ENCODE results near the gene WNT5A. TPM values are rescaled to one million over a fixed set of nuclear protein-coding genes. Genes with fewer than 3 reads are reported as not detected.
A peak's percentile ranks its signal among the peaks of the same experiment; 100 is the strongest.

Gene WNT5A
- total RNA-seq, 1 experiment from 2014 or later: 174 TPM

- H3K9me3 ChIP-seq (ENCODE audit: insufficient read depth, low read depth): no peaks in the 10 kb centered on the region
- no peak overlapping the region for H3K4me3 ChIP-seq
- H3K4me1 ChIP-seq (replicated peaks; ENCODE audit: insufficient read depth): no peaks in the 10 kb centered on the region
- H3K27me3 ChIP-seq (ENCODE audit: insufficient read depth, low read depth): no peaks in the 10 kb centered on the region
- ChIA-PET CTCF (no interaction called here), POLR2A (ENCODE audit: unreplicated experiment) (interaction anchor here (0.7 kb wide), 1 partner anchor 16 kb away, joined by 3 read pairs; no protein-coding TSS in a partner anchor)
- TSS peak; percentile 4 for BruUV-seq (replicated peaks)
- no peaks in the 10 kb centered on the region for H3K36me3 ChIP-seq (ENCODE audit: low read depth)
- intact Hi-C loops (cut with micrococcal nuclease; ENCODE audit: unreplicated experiment): loop anchor here (5.0 kb wide), 1 partner anchor 106 kb away; no protein-coding TSS in a partner anchor
- no peak overlapping the region for H3K27ac ChIP-seq
- no peaks in the 10 kb centered on the region for H3F3A ChIP-seq (ENCODE audit: insufficient read depth, low read depth)
- no peak overlapping the region for H2AFZ ChIP-seq
- DNase-seq: no peak
- no peaks in the 10 kb centered on the region for H3K9me2 ChIP-seq (ENCODE audit: insufficient read depth)
- H4K20me1 ChIP-seq (ENCODE audit: insufficient read depth): no peaks in the 10 kb centered on the region
- no peaks in the 10 kb centered on the region for H3K79me2 ChIP-seq (ENCODE audit: low read depth)
- H3K4me2 ChIP-seq: no peak overlapping the region
- TF ChIP-seq EZH2 (IDR thresholded peaks at IDR 0.05; ENCODE audit: low read depth) (no peak), CTCF (conservative IDR thresholded peaks at IDR 0.05) (no peak)
Observed at GRCh38 chr3:55468251-55468650, 18.9 kb downstream of the WNT5A start.

- Histone ChIP-seq H3K4me3 (no peak overlapping the region), H3K4me1 (replicated peaks; ENCODE audit: insufficient read depth) (no peaks in the 10 kb centered on the region), H3K9me3 (ENCODE audit: insufficient read depth, low read depth) (no peaks in the 10 kb centered on the region), H3K4me2 (no peak overlapping the region), H3K79me2 (ENCODE audit: low read depth) (no peaks in the 10 kb centered on the region), H4K20me1 (ENCODE audit: insufficient read depth) (no peaks in the 10 kb centered on the region), H2AFZ (no peak overlapping the region), H3F3A (ENCODE audit: insufficient read depth, low read depth) (no peaks in the 10 kb centered on the region), H3K36me3 (ENCODE audit: low read depth) (no peaks in the 10 kb centered on the region), H3K27ac (no peak overlapping the region), H3K27me3 (ENCODE audit: insufficient read depth, low read depth) (no peaks in the 10 kb centered on the region), H3K9me2 (ENCODE audit: insufficient read depth) (no peaks in the 10 kb centered on the region)
- no peak for TF ChIP-seq EZH2 (IDR thresholded peaks at IDR 0.05; ENCODE audit: low read depth)
- TF ChIP-seq CTCF (conservative IDR thresholded peaks at IDR 0.05): no peak
- no TSS peak for BruUV-seq (replicated peaks)
- POLR2A ChIA-PET (ENCODE audit: unreplicated experiment): no interaction called here
- peak in 1 of 2 experiments; percentile 43 for DNase-seq
- CTCF ChIA-PET: interaction anchor here (0.6 kb wide), 1 partner anchor 587 kb away, joined by 6 read pairs; no protein-coding TSS in a partner anchor
- intact Hi-C loops (cut with micrococcal nuclease; ENCODE audit: unreplicated experiment): loop anchor here (5.0 kb wide), 1 partner anchor 105 kb away; no protein-coding TSS in a partner anchor
Observed at GRCh38 chr3:55467099-55467498, 20.0 kb downstream of the WNT5A start.

- H3K27ac ChIP-seq: no peak overlapping the region
- H3K79me2 ChIP-seq (ENCODE audit: low read depth): no peaks in the 10 kb centered on the region
- no peak overlapping the region for H3K4me3 ChIP-seq
- no peak overlapping the region for H2AFZ ChIP-seq
- intact Hi-C loops (cut with micrococcal nuclease; ENCODE audit: unreplicated experiment): loop anchor here (5.0 kb wide), 1 partner anchor 104 kb away; no protein-coding TSS in a partner anchor
- H3K9me3 ChIP-seq (ENCODE audit: insufficient read depth, low read depth): no peaks in the 10 kb centered on the region
- TF ChIP-seq CTCF (conservative IDR thresholded peaks at IDR 0.05) (no peak), EZH2 (IDR thresholded peaks at IDR 0.05; ENCODE audit: low read depth) (no peak)
- no peaks in the 10 kb centered on the region for H3K4me1 ChIP-seq (replicated peaks; ENCODE audit: insufficient read depth)
- H3F3A ChIP-seq (ENCODE audit: insufficient read depth, low read depth): no peaks in the 10 kb centered on the region
- ChIA-PET CTCF (interaction anchor here (0.6 kb wide), 1 partner anchor 587 kb away, joined by 6 read pairs; no protein-coding TSS in a partner anchor), POLR2A (ENCODE audit: unreplicated experiment) (interaction anchor here (0.6 kb wide), 1 partner anchor 136 kb away, joined by 6 read pairs; no protein-coding TSS in a partner anchor)
- no peak for DNase-seq
- H3K9me2 ChIP-seq (ENCODE audit: insufficient read depth): no peaks in the 10 kb centered on the region
- no peak overlapping the region for H3K4me2 ChIP-seq
- no TSS peak for BruUV-seq (replicated peaks)
- H3K36me3 ChIP-seq (ENCODE audit: low read depth): no peaks in the 10 kb centered on the region
- no peaks in the 10 kb centered on the region for H3K27me3 ChIP-seq (ENCODE audit: insufficient read depth, low read depth)
- H4K20me1 ChIP-seq (ENCODE audit: insufficient read depth): no peaks in the 10 kb centered on the region
Observed at GRCh38 chr3:55466526-55466925, 20.6 kb downstream of the WNT5A start.

Measured in PC-9 (cell line).